ENCODE data around the gene LMBR1.

Gene LMBR1

GRCh38 chr7:156791241-156791640 lies 101.7 kb downstream of the LMBR1 start:
- DNase-seq: no peak

- DNase-seq: no peak
These were observed 102.7 kb downstream of the LMBR1 start for GRCh38 chr7:156790264-156790663.

GRCh38 chr7:156785998-156786543 lies 106.9 kb downstream of the LMBR1 start:
- DNase-seq: no peak

GRCh38 chr7:156783864-156784263 lies 109.1 kb downstream of the LMBR1 start:
- DNase-seq: no peak

- no peak for DNase-seq
These were observed 111.0 kb downstream of the LMBR1 start for GRCh38 chr7:156781972-156782371.

- no peak for DNase-seq
These were observed 112.1 kb downstream of the LMBR1 start for GRCh38 chr7:156780724-156781455.

GRCh38 chr7:156778668-156779067 lies 114.3 kb downstream of the LMBR1 start:
- no peak for DNase-seq

- no peak for DNase-seq
These were observed 114.8 kb downstream of the LMBR1 start for GRCh38 chr7:156778201-156778600.

GRCh38 chr7:156777364-156778069 lies 115.5 kb downstream of the LMBR1 start:
- DNase-seq: peak; percentile 68

- DNase-seq: no peak
These were observed 116.5 kb downstream of the LMBR1 start for GRCh38 chr7:156776527-156776926.

- DNase-seq: no peak
These were observed 119.0 kb downstream of the LMBR1 start for GRCh38 chr7:156773966-156774365.

GRCh38 chr7:156772725-156773124 lies 120.3 kb downstream of the LMBR1 start:
- no peak for DNase-seq

GRCh38 chr7:156768698-156769472 lies 124.1 kb downstream of the LMBR1 start:
- DNase-seq: no peak

GRCh38 chr7:156766666-156767065 lies 126.3 kb downstream of the LMBR1 start:
- no peak for DNase-seq

GRCh38 chr7:156765901-156766656 lies 126.9 kb downstream of the LMBR1 start:
- DNase-seq: no peak

GRCh38 chr7:156764766-156765165 lies 128.2 kb downstream of the LMBR1 start:
- DNase-seq: no peak

- no peak for DNase-seq
These were observed 128.8 kb downstream of the LMBR1 start for GRCh38 chr7:156764016-156764669.

GRCh38 chr7:156759579-156760202 lies 133.3 kb downstream of the LMBR1 start:
- no peak for DNase-seq

- no peak for DNase-seq
These were observed 133.8 kb downstream of the LMBR1 start for GRCh38 chr7:156759143-156759542.

- DNase-seq: no peak
These were observed 138.8 kb downstream of the LMBR1 start for GRCh38 chr7:156754201-156754600.

GRCh38 chr7:156753630-156754029 lies 139.4 kb downstream of the LMBR1 start:
- no peak for DNase-seq

- no peak for DNase-seq
These were observed 139.8 kb downstream of the LMBR1 start for GRCh38 chr7:156753229-156753560.

Data from activated effector memory CD4-positive, alpha-beta T cell treated with anti-CD3 and anti-CD28 coated beads, Interleukin-2, amount 50 U/mL, for 16 hours (primary cell).